Neural progenitor cell (in vitro differentiated cells): ENCODE data around the gene NEK8.

ENCODE experiments used
- EZH2 ChIP-seq: fragments of 200-600 bp; sonication (generic); IDR thresholded peaks from 2 replicates; pipeline ENCODE4 v1.6.1; 2017; ENCODE audit warnings: antibody characterized with exemption, mild to moderate bottlenecking, moderate library complexity
- EZH2phosphoT487 ChIP-seq: fragments of 200-600 bp; sonication (generic); IDR thresholded peaks from 2 replicates; pipeline ENCODE4 v1.6.1; 2017; ENCODE audit warnings: antibody characterized with exemption
- TF ChIP-seq, protein P1 (sequence below): fragments of 200-600 bp; sonication (generic); IDR thresholded peaks from 2 replicates; pipeline ENCODE4 v1.5.1; 2017; ENCODE audit warnings: antibody characterized with exemption, mild to moderate bottlenecking

GRCh38 chr17:28729950-28730330, 1.4 kb downstream of the NEK8 start:
- TF ChIP-seq, protein P1, sequence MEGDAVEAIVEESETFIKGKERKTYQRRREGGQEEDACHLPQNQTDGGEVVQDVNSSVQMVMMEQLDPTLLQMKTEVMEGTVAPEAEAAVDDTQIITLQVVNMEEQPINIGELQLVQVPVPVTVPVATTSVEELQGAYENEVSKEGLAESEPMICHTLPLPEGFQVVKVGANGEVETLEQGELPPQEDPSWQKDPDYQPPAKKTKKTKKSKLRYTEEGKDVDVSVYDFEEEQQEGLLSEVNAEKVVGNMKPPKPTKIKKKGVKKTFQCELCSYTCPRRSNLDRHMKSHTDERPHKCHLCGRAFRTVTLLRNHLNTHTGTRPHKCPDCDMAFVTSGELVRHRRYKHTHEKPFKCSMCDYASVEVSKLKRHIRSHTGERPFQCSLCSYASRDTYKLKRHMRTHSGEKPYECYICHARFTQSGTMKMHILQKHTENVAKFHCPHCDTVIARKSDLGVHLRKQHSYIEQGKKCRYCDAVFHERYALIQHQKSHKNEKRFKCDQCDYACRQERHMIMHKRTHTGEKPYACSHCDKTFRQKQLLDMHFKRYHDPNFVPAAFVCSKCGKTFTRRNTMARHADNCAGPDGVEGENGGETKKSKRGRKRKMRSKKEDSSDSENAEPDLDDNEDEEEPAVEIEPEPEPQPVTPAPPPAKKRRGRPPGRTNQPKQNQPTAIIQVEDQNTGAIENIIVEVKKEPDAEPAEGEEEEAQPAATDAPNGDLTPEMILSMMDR, result no peak
- TF ChIP-seq EZH2phosphoT487 (no peak), EZH2 (no peak)
